G401.6 (cell line): ENCODE results near the gene ZNF423.

Experiments used
- FAIRE-seq: peaks from 2 replicates; lab custom pipeline; 2012; peaks lifted over from hg19 to GRCh38; lab: Jason Lieb, UNC

The ZNF423 gene

DNA sequence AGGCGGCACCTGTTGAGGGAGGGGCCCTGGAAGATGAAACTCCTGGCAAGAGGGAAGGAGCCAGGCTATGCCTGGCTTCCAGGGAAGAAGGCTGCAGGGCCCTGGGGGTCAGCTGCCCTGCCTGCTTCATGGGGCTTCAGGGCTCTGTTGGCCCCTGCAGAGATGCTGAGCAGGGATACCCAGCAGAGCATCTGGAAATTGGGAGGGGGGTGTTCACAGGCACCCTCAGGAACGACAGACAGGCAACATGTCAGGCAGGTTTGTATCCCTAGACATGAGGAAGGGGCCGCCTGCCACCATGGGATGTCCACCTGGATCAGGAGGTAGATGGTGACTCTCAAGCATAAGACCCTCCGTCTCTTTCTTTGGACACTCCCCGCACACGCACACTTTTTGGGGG is 13.8 kb upstream of the ZNF423 start:
- FAIRE-seq = no peak

DNA sequence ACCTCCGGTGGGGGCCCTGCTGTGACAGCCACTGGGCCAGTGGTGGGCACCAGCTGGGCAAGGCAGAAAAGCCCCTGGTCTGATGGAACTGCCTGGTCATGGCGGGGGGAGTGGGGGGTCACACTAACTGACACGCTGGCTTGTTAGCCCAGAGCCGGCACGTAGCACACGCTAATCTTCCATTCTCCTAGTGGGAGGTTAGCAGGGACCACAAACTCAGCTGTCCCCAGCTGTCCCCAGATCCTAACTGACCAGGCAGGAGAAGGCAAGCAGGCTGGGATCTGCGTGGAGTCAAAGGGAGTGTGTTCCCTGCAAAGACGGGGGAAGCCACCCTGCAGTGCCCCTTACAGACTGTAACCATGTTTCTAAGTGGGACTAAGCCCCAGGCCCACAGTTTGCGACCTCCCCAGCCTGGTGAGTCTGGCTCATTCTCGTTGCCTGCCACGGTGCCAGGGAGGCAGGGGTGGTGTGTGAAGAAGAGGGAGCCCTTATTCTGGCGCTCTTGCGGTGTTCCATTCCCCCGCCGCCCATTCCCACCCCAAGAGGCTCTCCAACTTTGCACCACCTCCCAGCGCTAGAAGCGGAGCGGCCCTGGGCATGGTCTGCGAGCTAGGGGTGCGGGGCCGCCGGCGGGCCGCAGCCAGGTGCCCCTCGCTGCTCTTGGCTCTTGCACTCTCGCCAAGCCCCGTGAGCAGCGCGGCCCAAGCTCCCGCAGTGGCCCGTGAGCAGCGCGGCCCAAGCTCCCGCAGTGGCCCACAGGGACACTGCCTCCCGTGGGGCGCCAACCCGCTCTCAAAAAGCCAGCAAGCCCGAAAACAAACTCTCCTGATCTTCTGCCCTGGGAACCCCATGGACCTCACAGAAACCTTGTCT is 12.1 kb upstream of the ZNF423 start:
- FAIRE-seq = no peak

GRCh38 chr16:49867234-49867633 is 11.3 kb upstream of the ZNF423 start:
- no peak for FAIRE-seq

GRCh38 chr16:49866595-49867071 is 10.7 kb upstream of the ZNF423 start:
- FAIRE-seq = no peak

DNA sequence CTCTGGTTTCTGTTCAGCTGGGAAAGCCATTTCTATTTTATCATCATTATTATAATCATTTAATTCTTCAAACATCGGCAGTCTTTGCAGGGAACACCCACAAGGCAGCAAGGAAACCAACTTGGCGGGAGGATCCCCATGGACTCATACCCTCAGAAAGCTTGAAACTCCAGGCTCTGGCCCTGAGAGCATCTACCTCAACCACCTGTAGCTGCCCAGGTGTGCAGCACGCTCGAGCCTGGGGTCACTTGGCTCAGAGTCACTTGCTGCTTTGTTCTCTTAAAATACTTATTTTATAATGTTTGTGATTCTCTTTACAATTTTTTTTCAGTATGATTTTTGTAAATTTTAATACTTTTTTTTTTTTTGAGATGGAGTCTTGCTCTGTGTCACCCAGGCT is 6.8 kb upstream of the ZNF423 start:
- FAIRE-seq = no peak

- FAIRE-seq = no peak
Observed at GRCh38 chr16:49861299-49861698, 5.4 kb upstream of the ZNF423 start.

DNA sequence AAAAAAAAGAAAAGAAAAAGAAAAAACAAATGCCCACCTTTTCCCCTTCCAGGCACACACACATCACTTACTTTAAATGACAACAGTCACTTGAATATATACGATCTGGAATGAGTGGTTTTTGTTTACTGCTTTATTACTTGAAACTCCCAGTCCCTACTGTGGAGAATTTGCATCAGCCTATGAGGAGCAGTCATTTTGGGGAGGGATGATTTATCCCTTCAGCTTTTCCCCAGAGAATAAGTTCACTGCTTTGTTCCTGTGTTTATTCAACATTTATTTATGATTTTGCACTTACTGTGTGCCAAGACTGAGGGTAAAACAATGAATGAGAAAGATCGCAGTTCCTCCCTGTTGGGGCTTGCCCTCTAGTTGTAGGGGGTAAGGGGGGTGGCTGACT is 4.7 kb upstream of the ZNF423 start:
- FAIRE-seq = no peak

DNA sequence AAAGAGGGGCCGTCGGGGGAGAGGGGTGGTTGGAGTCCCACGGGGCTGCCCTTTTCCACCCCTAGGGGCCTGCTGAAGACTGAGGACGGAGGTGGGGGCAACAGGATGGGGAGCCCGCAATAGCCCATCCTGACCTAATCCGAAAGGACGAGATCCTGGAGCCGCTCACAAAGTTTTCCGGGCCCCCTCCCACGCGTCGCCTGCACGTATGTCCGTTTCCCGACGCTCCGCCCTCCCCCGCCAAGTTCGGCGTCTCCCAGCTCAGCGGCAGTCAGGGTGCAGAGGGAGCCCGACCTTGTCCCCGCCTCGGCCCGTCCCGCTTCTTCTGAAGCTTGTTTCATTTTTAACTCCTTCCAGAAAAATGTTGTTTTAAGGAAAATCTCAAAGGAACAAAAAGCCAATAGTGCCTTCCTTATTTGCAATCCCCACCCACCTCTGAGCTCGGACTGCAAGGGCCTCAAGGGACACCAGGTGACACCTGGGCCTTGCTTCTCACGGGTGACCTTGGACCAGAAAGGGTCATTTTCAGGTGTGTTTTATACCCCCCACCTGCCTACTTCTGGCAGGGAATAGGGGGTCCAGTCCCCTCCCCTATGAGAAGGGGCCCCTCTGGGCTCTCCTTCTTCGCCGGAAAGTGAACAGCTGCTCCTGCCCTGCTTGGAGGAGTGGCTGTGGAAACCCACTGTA is 3.4 kb upstream of the ZNF423 start:
- FAIRE-seq = no peak

- no peak for FAIRE-seq
Observed at GRCh38 chr16:49858200-49859124, 2.5 kb upstream of the ZNF423 start.

DNA sequence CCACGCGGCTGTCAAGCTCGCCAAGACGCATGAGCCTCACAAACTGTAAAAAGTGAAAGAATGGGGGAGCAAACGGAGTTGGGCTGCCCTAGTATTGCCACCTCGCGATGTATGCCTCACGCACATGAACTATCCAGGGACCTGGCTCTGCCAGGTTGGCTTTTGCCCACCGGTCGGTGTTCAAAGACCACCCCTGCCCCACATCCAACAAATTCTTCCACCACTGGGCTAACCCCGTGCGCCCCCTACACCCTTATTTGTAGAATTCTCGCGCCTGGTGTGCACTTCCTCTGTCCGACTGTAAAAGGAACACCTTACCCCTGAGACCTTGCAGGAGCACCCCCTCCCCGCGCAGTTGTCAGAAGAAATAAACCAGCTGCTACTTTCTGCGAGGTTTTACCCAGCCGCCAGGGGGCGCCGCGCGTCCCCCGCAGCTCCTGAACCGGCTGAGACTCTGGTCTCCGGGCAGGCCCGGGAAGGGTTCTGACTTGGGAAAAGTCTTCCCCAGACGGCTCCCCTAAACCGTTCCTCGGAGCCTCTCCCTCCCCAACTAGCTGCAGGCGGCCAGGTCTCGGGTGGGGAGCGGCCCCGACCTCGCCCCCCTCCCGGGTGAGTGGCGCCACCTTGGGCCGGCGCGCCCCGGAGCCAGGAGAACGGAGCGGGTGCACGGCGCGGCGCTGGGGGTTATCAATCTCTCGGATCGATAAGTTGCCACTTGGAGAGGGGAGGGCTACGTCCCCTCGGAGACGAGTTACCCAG is 1.7 kb upstream of the ZNF423 start:
- FAIRE-seq = no peak

- no peak for FAIRE-seq
Observed at GRCh38 chr16:49856672-49857330, 889 bp upstream of the ZNF423 start.

DNA sequence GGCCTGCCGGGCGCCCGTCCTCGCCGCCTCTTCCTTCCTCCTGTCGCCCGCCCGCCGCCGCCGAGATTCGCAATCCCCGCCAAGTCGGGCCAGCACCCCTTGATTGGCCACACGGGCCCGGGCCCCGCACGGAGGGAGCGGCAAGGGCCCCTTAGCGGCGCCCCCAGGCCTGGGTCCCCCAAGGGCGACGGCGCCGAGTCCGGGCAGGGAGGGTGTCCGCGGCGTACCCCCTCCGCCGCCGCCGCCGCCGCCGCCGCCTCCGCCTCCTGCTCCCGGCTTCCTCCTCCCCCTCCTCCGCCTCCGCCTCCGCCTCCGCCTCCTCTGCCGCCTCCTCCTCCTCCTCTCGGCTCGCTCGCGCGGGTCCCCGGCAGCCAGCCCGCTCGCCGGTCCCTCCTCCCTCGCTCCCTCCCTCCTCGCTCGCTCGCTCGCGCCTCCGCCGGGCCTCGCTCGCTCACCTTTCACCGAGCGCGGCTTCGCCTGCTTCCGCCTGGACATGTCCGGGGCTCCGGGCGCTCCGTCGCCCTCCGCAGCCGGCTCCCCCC is 561 bp downstream of the ZNF423 start:
- FAIRE-seq = no peak

GRCh38 chr16:49854796-49855203 is 1.1 kb downstream of the ZNF423 start:
- FAIRE-seq = no peak

GRCh38 chr16:49854188-49854795 is 1.6 kb downstream of the ZNF423 start:
- no peak for FAIRE-seq

DNA sequence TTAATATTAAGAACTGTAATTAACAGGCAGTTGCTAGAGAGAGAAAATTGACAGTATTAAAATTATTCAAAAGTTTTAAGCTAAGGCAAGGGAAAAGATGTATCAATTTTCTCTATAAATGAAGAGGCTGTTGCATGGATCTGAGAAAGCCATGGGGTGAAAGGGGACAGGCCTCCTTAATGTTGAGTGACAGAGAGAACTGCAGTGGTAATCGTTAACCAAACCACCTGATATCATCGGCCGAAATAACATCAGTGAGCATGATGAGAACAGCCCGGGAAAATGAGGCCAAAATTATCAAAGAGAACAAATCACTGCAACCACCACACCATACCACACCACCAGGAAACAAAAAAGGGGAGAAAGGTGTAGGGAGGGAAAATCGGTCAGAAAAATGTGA is 3.6 kb downstream of the ZNF423 start:
- FAIRE-seq = no peak

- FAIRE-seq = no peak
Observed at GRCh38 chr16:49851468-49851787, 4.5 kb downstream of the ZNF423 start.

DNA sequence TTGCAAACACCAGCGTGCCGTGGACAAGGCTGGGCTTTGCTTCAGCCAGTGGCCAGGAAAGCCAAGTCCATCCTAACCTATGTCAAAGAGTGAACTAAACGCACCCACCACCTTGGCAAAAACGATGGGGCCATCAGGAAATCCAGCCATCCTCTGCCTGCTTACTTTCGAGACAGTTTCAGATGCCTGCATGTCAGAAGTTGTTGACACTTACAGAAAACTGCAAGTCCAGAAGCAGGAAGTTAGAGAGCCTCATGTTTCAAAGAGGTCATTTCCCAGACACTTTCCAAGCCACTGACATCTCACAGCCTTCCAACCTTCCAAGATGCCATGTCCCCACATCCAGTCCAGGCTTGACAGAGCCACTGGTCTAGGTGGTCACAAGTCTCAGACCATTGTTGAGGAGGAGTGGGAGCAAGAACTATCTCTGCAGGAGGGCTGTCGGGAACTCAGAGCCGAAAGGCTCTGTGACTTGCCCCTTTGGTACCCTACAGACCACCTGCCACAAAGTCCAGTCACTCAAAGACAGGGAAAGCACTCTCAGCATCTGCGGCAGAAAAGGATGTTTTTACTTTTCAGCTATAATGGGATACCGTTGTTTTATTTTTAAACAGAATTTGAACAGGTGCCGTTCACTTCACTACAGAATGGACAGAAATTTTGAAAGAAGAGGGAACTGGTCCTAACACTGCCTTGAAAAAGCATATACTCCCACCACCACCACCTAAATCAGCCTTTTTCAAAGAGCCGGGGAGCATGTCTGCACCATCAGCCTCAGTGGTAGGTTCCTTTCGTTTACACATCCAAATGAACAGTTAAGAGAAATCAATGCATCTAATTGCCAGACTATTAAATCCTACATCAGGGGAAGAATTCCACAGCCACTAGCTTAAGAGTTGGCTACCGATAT is 5.1 kb downstream of the ZNF423 start:
- FAIRE-seq = no peak

- no peak for FAIRE-seq
Observed at GRCh38 chr16:49849754-49850108, 6.2 kb downstream of the ZNF423 start.

DNA sequence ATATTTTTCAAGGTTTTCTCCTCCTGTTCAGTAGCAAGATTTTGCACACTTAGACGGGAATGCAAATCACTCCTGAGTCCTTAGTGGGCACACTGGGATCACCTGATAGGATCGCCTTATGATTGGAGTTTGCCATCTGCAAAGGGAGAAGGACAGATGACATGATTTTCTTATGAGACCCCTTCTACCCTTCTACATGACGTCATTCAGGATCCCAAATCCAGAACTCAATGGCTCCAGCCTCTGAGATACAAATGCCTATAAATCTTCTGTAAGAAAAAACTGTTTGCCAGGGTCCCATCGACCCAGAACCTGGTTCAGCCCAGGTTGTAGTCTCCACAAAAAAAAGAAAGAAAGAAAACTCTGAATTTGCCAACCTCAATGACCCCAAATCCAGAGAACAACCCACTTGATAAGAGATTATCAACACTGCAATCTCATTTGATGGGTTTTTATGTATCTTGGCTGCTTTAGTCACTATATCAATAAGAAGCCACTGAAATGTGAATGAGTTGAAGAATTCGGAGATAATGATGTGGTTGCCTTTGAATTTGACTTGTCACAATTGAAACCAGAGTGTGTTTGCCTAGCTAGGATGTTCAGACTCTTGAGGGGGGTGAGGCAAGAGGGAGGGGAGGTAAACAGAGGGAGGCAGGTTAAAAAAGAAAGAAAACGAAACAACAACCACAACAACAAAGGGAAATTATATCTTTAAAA is 6.7 kb downstream of the ZNF423 start:
- FAIRE-seq = no peak
